HepG2 (cell line): ENCODE results near the gene LGALS1.

Experiments
- ASH2L ChIP-seq: fragments of 300-600, 200-600 bp; sonication (generic); IDR thresholded peaks from 2 replicates; pipeline ENCODE4 v1.7.0; 2017; ENCODE audit warnings: low read depth, mild to moderate bottlenecking, moderate library complexity, mixed read lengths, low read length; ENCODE audit not compliant: insufficient read length
- CEBPZ ChIP-seq: IDR thresholded peaks from 2 replicates; pipeline ENCODE4 v1.6.1; 2012; ENCODE audit warnings: low read length, improper control_type of control experiment
- CTCF ChIP-seq: sonication (generic); formaldehyde crosslinking; IDR thresholded peaks from 2 replicates; pipeline ENCODE4 v1.5.0; 2020; ENCODE audit warnings: mild to moderate bottlenecking, missing genetic modification reagents, moderate library complexity
- ELK4 ChIP-seq: sonication (generic); formaldehyde crosslinking; IDR thresholded peaks from 2 replicates; pipeline ENCODE4 v1.9.0; 2021; ENCODE audit warnings: missing genetic modification reagents, borderline replicate concordance
- EP300 ChIP-seq, 3 experiments: sonication (generic) in 1 of 3; formaldehyde crosslinking in 1 of 3; IDR thresholded peaks; 2 replicates each; pipeline versions ENCODE4 v1.5.1 to v1.6.1; 2011 to 2020; ENCODE audit warnings: low read depth in 2 of 3, low read length in 2 of 3, borderline replicate concordance in 1 of 3, improper control_type of control experiment in 1 of 3, mild to moderate bottlenecking in 1 of 3, missing genetic modification reagents in 1 of 3, moderate library complexity in 1 of 3
- ETS1 ChIP-seq: sonication (generic); formaldehyde crosslinking; IDR thresholded peaks from 2 replicates; pipeline ENCODE4 v1.4.0; 2020; ENCODE audit warnings: missing genetic modification reagents
- MYPOP ChIP-seq: sonication (generic); formaldehyde crosslinking; IDR thresholded peaks from 2 replicates; pipeline ENCODE4 v1.8.1; 2023; ENCODE audit warnings: mild to moderate bottlenecking, moderate library complexity, missing genetic modification reagents
- NBN ChIP-seq: fragments of 450-650 bp; conservative IDR thresholded peaks from 2 replicates; pipeline ENCODE4 v1.6.1; 2017
- NFATC3 ChIP-seq: sonication (generic); formaldehyde crosslinking; IDR thresholded peaks from 2 replicates; pipeline ENCODE4 v1.5.1; 2020; ENCODE audit warnings: mild to moderate bottlenecking, missing genetic modification reagents
- PBX3 ChIP-seq: sonication (generic); formaldehyde crosslinking; IDR thresholded peaks from 2 replicates; pipeline ENCODE4 v1.8.1; 2023; ENCODE audit warnings: missing genetic modification reagents, inconsistent platforms, borderline replicate concordance
- POLR2A ChIP-seq, 2 experiments: IDR thresholded peaks; 2 replicates each; pipeline ENCODE4 v1.6.1; 2011; ENCODE audit warnings: low read depth in 2 of 2, low read length in 2 of 2, mild to moderate bottlenecking in 1 of 2, moderate library complexity in 1 of 2; ENCODE audit not compliant: insufficient read depth in 1 of 2
- SIN3A ChIP-seq: IDR thresholded peaks from 2 replicates; pipeline ENCODE4 v1.6.1; 2011; ENCODE audit warnings: low read depth, mild to moderate bottlenecking, control low read depth, low read length, borderline replicate concordance
- TSC22D2 ChIP-seq: sonication (generic); formaldehyde crosslinking; IDR thresholded peaks from 2 replicates; pipeline ENCODE4 v1.5.1; 2020; ENCODE audit warnings: missing genetic modification reagents, mild to moderate bottlenecking, borderline replicate concordance

GRCh38 chr22:37638391-37639069 lies 36.9 kb upstream of the LGALS1 start:
- TF ChIP-seq NBN (no peak), NFATC3 (CRISPR knock-in tag) (no peak), PBX3 (CRISPR knock-in tag) (no peak), TSC22D2 (no peak), EP300 (IDR thresholded peaks at IDR 0.05; ENCODE audit: low read depth in 2 of 2, low read length in 2 of 2) (no peak; a peak in 1 of 4 replicates), EP300 (CRISPR knock-in tag; IDR thresholded peaks at IDR 0.05; ENCODE audit: borderline replicate concordance) (no peak; the same call in 1 of the 2 replicates), MYPOP (CRISPR knock-in tag) (no peak; the same call in 1 of the 2 replicates), SIN3A (no peak), CEBPZ (no peak), ELK4 (no peak), ASH2L (no peak), ETS1 (no peak), CTCF (peak; percentile 54), POLR2A (IDR thresholded peaks at IDR 0.05; ENCODE audit: insufficient read depth in 1 of 2, low read depth in 2 of 2, low read length in 2 of 2) (no peak)
